ENCODE results near the gene PTGR3.

PTGR3 gene

DNA sequence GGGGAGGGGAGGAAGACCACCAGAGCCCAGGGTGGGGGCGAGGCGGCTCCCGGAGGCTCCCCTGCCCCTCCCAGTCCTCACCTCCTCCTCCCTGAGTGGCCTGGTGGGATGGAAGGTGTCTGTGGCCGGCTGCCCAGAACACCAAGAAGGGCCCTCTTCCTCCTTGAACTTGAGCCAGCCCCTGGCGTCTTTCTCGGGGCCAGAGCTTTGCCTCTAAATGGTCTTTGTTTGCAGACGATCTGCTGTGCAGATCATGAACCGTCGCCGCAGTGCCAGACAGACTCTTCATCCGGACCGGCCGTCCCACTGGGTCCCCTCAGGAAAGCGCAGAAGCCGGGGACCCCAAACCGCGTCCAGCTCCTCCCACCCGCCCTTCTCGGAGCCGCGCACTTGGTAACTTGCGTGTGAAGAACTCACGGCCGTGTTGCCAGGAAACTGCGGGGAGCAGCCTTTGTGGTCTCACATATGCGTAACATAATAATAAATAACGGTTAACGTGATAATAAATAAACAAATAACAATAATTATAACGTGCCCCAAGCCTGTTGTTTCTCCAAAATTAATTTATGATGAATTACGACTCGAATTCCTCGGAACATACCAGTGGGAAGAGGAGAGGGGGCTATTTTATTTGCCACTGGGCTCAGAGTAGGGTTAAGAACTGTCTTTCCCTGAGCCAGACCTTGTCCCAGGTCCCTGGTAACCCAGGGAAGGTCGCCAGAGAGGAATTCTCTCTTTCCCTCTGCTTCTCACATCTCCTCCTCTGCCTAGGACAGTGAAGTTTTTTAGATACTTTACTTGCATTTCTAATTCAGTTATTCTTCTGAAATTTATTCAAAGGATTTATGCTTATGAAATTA lies 41.0 kb downstream of the PTGR3 start:
- in situ Hi-C loops (cut with MboI; ENCODE audit: low pct_unique_long_range_greater_than_20kb, low sequenced_read_pairs, unreplicated experiment), result no loop called here
- DNase-seq (ENCODE audit: low spot score), result no peak
- TF ChIP-seq, protein P1, sequence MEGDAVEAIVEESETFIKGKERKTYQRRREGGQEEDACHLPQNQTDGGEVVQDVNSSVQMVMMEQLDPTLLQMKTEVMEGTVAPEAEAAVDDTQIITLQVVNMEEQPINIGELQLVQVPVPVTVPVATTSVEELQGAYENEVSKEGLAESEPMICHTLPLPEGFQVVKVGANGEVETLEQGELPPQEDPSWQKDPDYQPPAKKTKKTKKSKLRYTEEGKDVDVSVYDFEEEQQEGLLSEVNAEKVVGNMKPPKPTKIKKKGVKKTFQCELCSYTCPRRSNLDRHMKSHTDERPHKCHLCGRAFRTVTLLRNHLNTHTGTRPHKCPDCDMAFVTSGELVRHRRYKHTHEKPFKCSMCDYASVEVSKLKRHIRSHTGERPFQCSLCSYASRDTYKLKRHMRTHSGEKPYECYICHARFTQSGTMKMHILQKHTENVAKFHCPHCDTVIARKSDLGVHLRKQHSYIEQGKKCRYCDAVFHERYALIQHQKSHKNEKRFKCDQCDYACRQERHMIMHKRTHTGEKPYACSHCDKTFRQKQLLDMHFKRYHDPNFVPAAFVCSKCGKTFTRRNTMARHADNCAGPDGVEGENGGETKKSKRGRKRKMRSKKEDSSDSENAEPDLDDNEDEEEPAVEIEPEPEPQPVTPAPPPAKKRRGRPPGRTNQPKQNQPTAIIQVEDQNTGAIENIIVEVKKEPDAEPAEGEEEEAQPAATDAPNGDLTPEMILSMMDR (IDR thresholded peaks at IDR 0.05; ENCODE audit: extremely low read depth, insufficient read depth, missing control alignments), result no peak

DNA sequence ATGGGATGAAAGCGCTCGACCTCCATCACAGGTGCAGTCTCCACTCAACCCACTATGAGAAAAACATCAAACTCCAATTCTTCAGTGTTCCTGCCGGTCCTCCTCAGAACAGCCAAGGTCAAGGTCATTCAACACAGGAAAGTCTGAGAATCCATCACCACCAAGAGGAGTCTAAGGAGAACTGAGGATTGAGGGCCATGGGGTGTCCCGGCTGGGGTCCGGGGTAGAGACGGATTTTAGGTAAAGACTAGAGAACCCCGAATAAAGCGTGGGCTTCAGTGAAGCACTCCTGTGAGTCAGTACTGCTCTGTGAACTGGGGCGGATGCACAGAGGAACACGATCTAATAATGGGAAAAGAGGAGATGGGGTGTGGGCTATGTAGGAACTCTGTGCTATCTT lies 41.8 kb downstream of the PTGR3 start:
- DNase-seq (ENCODE audit: low spot score), result no peak
- in situ Hi-C loops (cut with MboI; ENCODE audit: low pct_unique_long_range_greater_than_20kb, low sequenced_read_pairs, unreplicated experiment), result no loop called here
- TF ChIP-seq, protein P1 (IDR thresholded peaks at IDR 0.05; ENCODE audit: extremely low read depth, insufficient read depth, missing control alignments), result no peak

DNA sequence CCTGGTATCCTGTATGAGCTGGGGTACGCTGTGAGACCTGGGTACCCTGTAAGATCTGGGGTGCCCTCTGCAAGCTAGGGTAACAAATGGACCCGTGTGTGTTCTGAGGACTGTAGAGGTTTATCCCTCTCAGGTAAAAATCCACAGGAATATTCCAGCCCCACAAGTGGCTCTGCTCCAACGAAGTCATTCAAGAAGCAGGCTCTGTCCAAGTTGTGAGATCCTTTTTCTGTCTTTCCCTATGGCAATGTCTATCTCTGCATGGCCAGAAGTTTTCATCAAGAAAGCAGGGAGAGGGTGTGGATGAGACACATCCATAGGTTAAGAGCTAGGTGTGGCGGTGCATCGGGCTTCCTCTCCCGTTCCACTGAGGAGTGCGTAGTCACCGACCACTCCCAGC lies 43.0 kb downstream of the PTGR3 start:
- in situ Hi-C loops (cut with MboI; ENCODE audit: low pct_unique_long_range_greater_than_20kb, low sequenced_read_pairs, unreplicated experiment), result no loop called here
- no peak for DNase-seq (ENCODE audit: low spot score)
- TF ChIP-seq, protein P1 (IDR thresholded peaks at IDR 0.05; ENCODE audit: extremely low read depth, insufficient read depth, missing control alignments), result no peak

DNA sequence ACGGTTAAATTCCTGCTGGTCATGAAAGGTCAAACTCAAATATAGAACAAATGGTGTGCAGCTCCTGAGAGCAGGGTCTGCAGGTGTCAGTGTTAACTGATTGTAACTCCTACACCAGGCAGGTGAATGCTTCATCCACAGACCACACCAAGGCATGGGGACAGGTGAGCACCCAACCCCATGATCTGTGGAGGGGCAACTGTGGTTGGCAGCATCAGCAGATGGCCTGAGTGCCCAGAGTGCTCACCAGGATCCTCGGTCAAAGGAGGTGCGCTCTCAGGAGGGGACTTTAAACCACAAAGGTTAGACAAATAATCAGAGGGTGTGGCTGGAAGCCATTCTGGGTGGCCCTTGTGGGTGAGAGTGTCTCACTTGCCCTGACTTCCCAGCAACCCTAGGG lies 44.5 kb downstream of the PTGR3 start:
- in situ Hi-C loops (cut with MboI; ENCODE audit: low pct_unique_long_range_greater_than_20kb, low sequenced_read_pairs, unreplicated experiment), result no loop called here
- TF ChIP-seq, protein P1 (IDR thresholded peaks at IDR 0.05; ENCODE audit: extremely low read depth, insufficient read depth, missing control alignments), result no peak
- no peak for DNase-seq (ENCODE audit: low spot score)

DNA sequence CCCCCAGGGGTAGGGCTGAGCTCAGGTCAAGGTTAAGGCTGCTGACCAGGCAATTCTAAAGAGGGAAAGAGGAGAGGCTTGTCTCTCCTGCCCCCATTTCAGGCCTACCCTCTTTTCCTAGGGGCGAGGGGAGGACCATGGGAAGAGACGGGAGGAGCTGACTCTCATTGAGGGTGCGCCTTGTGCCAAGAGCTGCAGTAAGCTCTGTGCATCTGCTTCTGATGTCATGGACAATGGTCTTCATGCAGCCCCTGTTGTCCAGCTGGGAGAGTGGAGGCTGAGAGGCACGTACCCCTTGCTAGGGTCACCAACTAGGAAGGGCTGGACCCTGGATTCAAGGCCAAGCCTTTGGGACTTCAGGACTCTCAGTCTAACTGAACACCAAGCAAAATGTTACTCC lies 45.2 kb downstream of the PTGR3 start:
- in situ Hi-C loops (cut with MboI; ENCODE audit: low pct_unique_long_range_greater_than_20kb, low sequenced_read_pairs, unreplicated experiment), result no loop called here
- DNase-seq (ENCODE audit: low spot score), result no peak
- TF ChIP-seq, protein P1 (IDR thresholded peaks at IDR 0.05; ENCODE audit: extremely low read depth, insufficient read depth, missing control alignments), result no peak

DNA sequence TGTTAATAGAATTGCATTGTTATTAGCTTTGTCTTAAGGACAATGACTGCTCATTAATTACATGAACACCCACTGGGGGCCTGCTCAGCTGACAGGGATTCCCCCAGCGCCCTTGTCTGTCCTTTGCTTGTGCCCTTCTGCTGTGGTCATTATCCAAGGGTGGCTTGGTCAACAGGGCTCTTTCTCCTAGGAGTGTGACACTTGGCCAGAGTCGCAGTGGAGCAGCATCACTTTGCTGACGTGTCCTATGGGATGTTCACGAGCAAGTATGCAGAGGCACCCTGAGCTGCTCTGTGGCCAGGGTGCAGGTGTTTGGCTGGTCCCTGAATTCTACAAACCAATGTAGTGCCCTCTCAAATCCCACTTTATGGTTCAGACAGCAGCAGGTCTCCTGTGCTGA lies 46.0 kb downstream of the PTGR3 start:
- TF ChIP-seq, protein P1 (IDR thresholded peaks at IDR 0.05; ENCODE audit: extremely low read depth, insufficient read depth, missing control alignments), result no peak
- in situ Hi-C loops (cut with MboI; ENCODE audit: low pct_unique_long_range_greater_than_20kb, low sequenced_read_pairs, unreplicated experiment), result no loop called here
- DNase-seq (ENCODE audit: low spot score), result no peak
